CD14-positive monocyte (primary cell): ENCODE results near the gene UGT1A5. TPM values are rescaled to one million over a fixed set of nuclear protein-coding genes. Genes with fewer than 3 reads are reported as not detected.

ENCODE experiments used
- DNase-seq, 3 donors: peaks; one replicate each; pipeline ENCODE4 v3.0.0-alpha.2; 2011 to 2022
- H2AFZ ChIP-seq: 2 replicates; pipeline ENCODE4 v1.6.0; 2012; ENCODE audit warnings: mild to moderate bottlenecking, low read depth, low read length, inconsistent platforms; ENCODE audit not compliant: insufficient read depth, poor library complexity, severe bottlenecking
- H3K27ac ChIP-seq, 2 donors: 1 replicate in 1 of 2; 2 replicates in 1 of 2; pipeline ENCODE4 v1.5.1; 2012 to 2013; ENCODE audit warnings: low read length in 2 of 2, control low read depth in 1 of 2, inconsistent platforms in 1 of 2, low read depth in 1 of 2, mild to moderate bottlenecking in 1 of 2
- H3K27me3 ChIP-seq, 2 donors: one replicate each; pipeline versions ENCODE4 v1.6.0 to v1.6.1; 2011 to 2013; ENCODE audit warnings: low read length in 2 of 2; ENCODE audit not compliant: control insufficient read depth in 2 of 2, insufficient read depth in 2 of 2
- H3K36me3 ChIP-seq, 2 donors: replicated peaks in 1 of 2; 1 replicate in 1 of 2; 2 replicates in 1 of 2; pipeline versions ENCODE4 v1.5.1 to v1.6.1; 2012 to 2013; ENCODE audit warnings: low read length in 2 of 2, control low read depth in 1 of 2, inconsistent platforms in 1 of 2, mild to moderate bottlenecking in 1 of 2; ENCODE audit not compliant: insufficient read depth in 2 of 2, control insufficient read depth in 1 of 2
- H3K4me1 ChIP-seq, 2 donors: 1 replicate in 1 of 2; 2 replicates in 1 of 2; pipeline versions ENCODE4 v1.5.1 to v1.6.1; 2012 to 2013; ENCODE audit warnings: low read length in 2 of 2, control low read depth in 1 of 2, inconsistent platforms in 1 of 2, mild to moderate bottlenecking in 1 of 2, moderate library complexity in 1 of 2; ENCODE audit not compliant: insufficient read depth in 2 of 2, control insufficient read depth in 1 of 2
- H3K4me2 ChIP-seq: replicated peaks from 2 replicates; pipeline ENCODE3; 2012; ENCODE audit warnings: low read length, moderate library complexity, mild to moderate bottlenecking; ENCODE audit not compliant: poor library complexity, severe bottlenecking; ENCODE audit errors: extremely low read depth
- H3K4me3 ChIP-seq, 3 experiments: fragments of 200-600 bp in 1 of 3; sonication (generic) in 1 of 3; replicated peaks in 1 of 3; 1 replicate in 2 of 3; 2 replicates in 1 of 3; pipeline ENCODE4 v1.5.1; 2011 to 2013; ENCODE audit warnings: low read length in 3 of 3, mild to moderate bottlenecking in 3 of 3, control low read depth in 2 of 3, low read depth in 2 of 3, inconsistent platforms in 1 of 3, moderate library complexity in 1 of 3
- H3K79me2 ChIP-seq: 2 replicates; pipeline ENCODE4 v1.6.0; 2012; ENCODE audit warnings: mild to moderate bottlenecking, control low read depth, inconsistent platforms, low read length, moderate library complexity; ENCODE audit not compliant: insufficient read depth
- H3K9ac ChIP-seq: 2 replicates; pipeline ENCODE4 v1.6.0; 2017; ENCODE audit warnings: low read length, mild to moderate bottlenecking; ENCODE audit not compliant: insufficient read depth, poor library complexity, severe bottlenecking
- H3K9me3 ChIP-seq, 2 donors: replicated peaks in 1 of 2; 1 replicate in 1 of 2; 2 replicates in 1 of 2; pipeline versions ENCODE4 v1.5.1 to v1.6.1; 2012 to 2013; ENCODE audit warnings: low read length in 2 of 2, control low read depth in 1 of 2; ENCODE audit not compliant: control insufficient read depth in 1 of 2, insufficient read depth in 1 of 2
- H4K20me1 ChIP-seq: 2 replicates; pipeline ENCODE4 v1.6.0; 2012; ENCODE audit warnings: mild to moderate bottlenecking, low read length, control low read depth, moderate library complexity; ENCODE audit not compliant: insufficient read depth
- H3K27ac Mint-ChIP-seq, 7 donors: one replicate each; pipeline ENCODE4 v1.8.0; 2020; ENCODE audit warnings: mild to moderate bottlenecking in 7 of 7, mixed read lengths in 7 of 7, moderate library complexity in 6 of 7, inconsistent platforms in 2 of 7
- H3K27me3 Mint-ChIP-seq, 3 donors: one replicate each; pipeline ENCODE4 v1.8.0; 2021 to 2022; ENCODE audit warnings: low read depth in 3 of 3, mild to moderate bottlenecking in 3 of 3, mixed read lengths in 3 of 3, moderate library complexity in 3 of 3, inconsistent platforms in 1 of 3
- H3K36me3 Mint-ChIP-seq, 2 donors: one replicate each; pipeline ENCODE4 v1.8.0; 2020; ENCODE audit warnings: mixed read lengths in 2 of 2, inconsistent platforms in 1 of 2, mild to moderate bottlenecking in 1 of 2
- H3K4me1 Mint-ChIP-seq: one replicate; pipeline ENCODE4 v1.8.0; 2020; ENCODE audit warnings: mild to moderate bottlenecking, mixed read lengths
- H3K4me3 Mint-ChIP-seq, 2 donors: one replicate each; pipeline ENCODE4 v1.8.0; 2020; ENCODE audit warnings: mild to moderate bottlenecking in 2 of 2, mixed read lengths in 2 of 2, moderate library complexity in 1 of 2
- H3K9me3 Mint-ChIP-seq, 7 donors: one replicate each; pipeline ENCODE4 v1.8.0; 2020 to 2022; ENCODE audit warnings: mixed read lengths in 7 of 7, mild to moderate bottlenecking in 6 of 7, moderate library complexity in 6 of 7, inconsistent platforms in 2 of 7
- WGBS: methylation state at CpG from one replicate; pipeline ENCODE4 v1.1.5; 2013; ENCODE audit warnings: missing lambda C conversion rate; ENCODE audit not compliant: insufficient coverage; 5-methylcytosine and 5-hydroxymethylcytosine counted together
- intact Hi-C, 2 donors: fragments of 100-400 bp; cut with micrococcal nuclease; formaldehyde crosslinking; loops; one replicate each; pipeline versions ENCODE4 v1.15.0 to v1.15.1; 2023
- polyA plus RNA-seq, 3 donors: library from polyadenylated mRNA; depleted of rRNA in 1 of 3; unstranded in 2 of 3; stranded (reverse) in 1 of 3; fragments of 300-500 nt in 2 of 3; fragments of >200 nt in 1 of 3; fragmentation: Illumina TruSeq in 2 of 3; gene quantifications; 1 replicate in 2 of 3; 2 replicates in 1 of 3; pipeline ENCODE4 v1.2.3, GENCODE V29; 2012 to 2021
- TF ChIP-seq, protein P1 (sequence below): fragments of 200-600 bp; IDR thresholded peaks from one replicate; pipeline ENCODE4 v1.8.0; 2022; ENCODE audit warnings: antibody characterized with exemption, mild to moderate bottlenecking

The UGT1A5 gene
- polyA plus RNA-seq, 3 donors = not detected

GRCh38 chr2:233680361-233681045 lies 32.2 kb upstream of the UGT1A5 start:
- TF ChIP-seq, protein P1, sequence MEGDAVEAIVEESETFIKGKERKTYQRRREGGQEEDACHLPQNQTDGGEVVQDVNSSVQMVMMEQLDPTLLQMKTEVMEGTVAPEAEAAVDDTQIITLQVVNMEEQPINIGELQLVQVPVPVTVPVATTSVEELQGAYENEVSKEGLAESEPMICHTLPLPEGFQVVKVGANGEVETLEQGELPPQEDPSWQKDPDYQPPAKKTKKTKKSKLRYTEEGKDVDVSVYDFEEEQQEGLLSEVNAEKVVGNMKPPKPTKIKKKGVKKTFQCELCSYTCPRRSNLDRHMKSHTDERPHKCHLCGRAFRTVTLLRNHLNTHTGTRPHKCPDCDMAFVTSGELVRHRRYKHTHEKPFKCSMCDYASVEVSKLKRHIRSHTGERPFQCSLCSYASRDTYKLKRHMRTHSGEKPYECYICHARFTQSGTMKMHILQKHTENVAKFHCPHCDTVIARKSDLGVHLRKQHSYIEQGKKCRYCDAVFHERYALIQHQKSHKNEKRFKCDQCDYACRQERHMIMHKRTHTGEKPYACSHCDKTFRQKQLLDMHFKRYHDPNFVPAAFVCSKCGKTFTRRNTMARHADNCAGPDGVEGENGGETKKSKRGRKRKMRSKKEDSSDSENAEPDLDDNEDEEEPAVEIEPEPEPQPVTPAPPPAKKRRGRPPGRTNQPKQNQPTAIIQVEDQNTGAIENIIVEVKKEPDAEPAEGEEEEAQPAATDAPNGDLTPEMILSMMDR = no peak
- WGBS = 90% methylated on average over 4 of the region's 4 CpGs
- Histone ChIP-seq H3K4me3 (no peak overlapping the region), H2AFZ (no peak overlapping the region), H3K4me1 (no peaks in the 10 kb centered on the region), H3K79me2 (no peaks in the 10 kb centered on the region), H3K36me3 (no peaks in the 10 kb centered on the region), H3K9me3 (no peaks in the 10 kb centered on the region), H3K27me3 (no peaks in the 10 kb centered on the region), H3K9ac (no peak overlapping the region), H4K20me1 (no peaks in the 10 kb centered on the region), H3K4me2 (no peak overlapping the region), H3K27ac (no peak overlapping the region)
- Mint-ChIP-seq H3K27me3 (peaks cover 0 to 4% (median 0%) of the 10 kb centered on the region in 3 donors), H3K4me3 (no peak overlapping the region), H3K36me3 (no peaks in the 10 kb centered on the region), H3K4me1 (peaks cover 2% of the 10 kb centered on the region), H3K9me3 (no peaks in the 10 kb centered on the region), H3K27ac (no peak overlapping the region)
- intact Hi-C loops = no loop called here
- DNase-seq = no peak

GRCh38 chr2:233681521-233682099 lies 31.1 kb upstream of the UGT1A5 start, which contains the start of gene UGT1A7:
TSS of gene UGT1A7 (plus strand) at chr2:233681901. CDS start at chr2:233681938, 37 bp downstream.
- H3K9ac ChIP-seq = no peak within 1 kb of the TSS
- peaks cover 0 to 3% (median 0%) of the 10 kb centered on the region in 7 donors for H3K9me3 Mint-ChIP-seq
- no peaks in the 10 kb centered on the region for H3K27me3 ChIP-seq
- intact Hi-C loops = no loop called here
- H3K36me3 ChIP-seq = no peaks in the 10 kb centered on the region
- no peaks in the 10 kb centered on the region for H4K20me1 ChIP-seq
- H3K4me2 ChIP-seq = no peak within 1 kb of the TSS
- no peak within 1 kb of the TSS for H3K27ac Mint-ChIP-seq
- no peak within 1 kb of the TSS for H2AFZ ChIP-seq
- WGBS = 90% methylated on average over 3 of the region's 5 CpGs
- no peaks in the 10 kb centered on the region for H3K9me3 ChIP-seq
- H3K27ac ChIP-seq = no peak within 1 kb of the TSS
- H3K79me2 ChIP-seq = no peaks in the 10 kb centered on the region
- H3K4me3 ChIP-seq = no peak within 1 kb of the TSS
- no peak within 1 kb of the TSS for H3K4me3 Mint-ChIP-seq
- no peaks in the 10 kb centered on the region for H3K4me1 ChIP-seq
- H3K36me3 Mint-ChIP-seq = no peaks in the 10 kb centered on the region
- TF ChIP-seq, protein P1 = no peak
- DNase-seq = no peak
- H3K4me1 Mint-ChIP-seq = peaks cover 2% of the 10 kb centered on the region
- peaks cover 0 to 4% (median 0%) of the 10 kb centered on the region in 3 donors for H3K27me3 Mint-ChIP-seq
